GM19455 (cell line): Measurements from ENCODE around the gene BCL2L1.
"Not testable (repeated sequence)": the region's sequence is repeated elsewhere in the genome, so short reads cannot be mapped to it uniquely, and the experiment has no call there.

ENCODE experiments used
- ATAC-seq: cut with Tn5 transposase; IDR thresholded peaks from one replicate; pipeline ENCODE4 v1.9.1; 2021; ENCODE audit not compliant: unreplicated experiment

Gene BCL2L1

GRCh38 chr20:31722257-31723068 is at the start of gene BCL2L1:
Gene BCL2L1 (minus strand): TSS chr20:31722868. CDS start chr20:31722218, 650 bp downstream.
- no peak for ATAC-seq

DNA sequence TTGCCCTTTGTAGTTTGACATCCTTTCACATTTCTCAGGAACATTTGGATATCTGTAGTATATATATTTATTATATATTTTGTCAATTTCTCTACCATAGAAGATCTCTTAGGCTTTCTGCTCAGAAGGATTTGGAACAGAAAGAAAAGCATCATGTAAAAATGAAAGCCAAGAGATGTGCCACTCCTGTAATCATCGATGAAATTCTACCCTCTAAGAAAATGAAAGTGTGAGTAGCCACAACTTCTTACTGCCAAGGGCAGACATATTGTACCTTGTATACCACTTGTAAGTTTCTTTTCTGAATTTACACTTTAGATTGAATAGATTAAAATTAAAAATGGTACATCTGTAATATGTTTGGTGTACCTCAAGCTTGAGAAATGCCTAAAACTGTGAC is 47.6 kb upstream of the BCL2L1 start:
- ATAC-seq = no peak

- ATAC-seq = no peak
These were observed 47.0 kb upstream of the BCL2L1 start for GRCh38 chr20:31769681-31770080.

GRCh38 chr20:31767805-31768204 is 45.1 kb upstream of the BCL2L1 start:
- no peak for ATAC-seq

- ATAC-seq = no peak
These were observed 42.1 kb upstream of the BCL2L1 start for GRCh38 chr20:31764641-31765305.

DNA sequence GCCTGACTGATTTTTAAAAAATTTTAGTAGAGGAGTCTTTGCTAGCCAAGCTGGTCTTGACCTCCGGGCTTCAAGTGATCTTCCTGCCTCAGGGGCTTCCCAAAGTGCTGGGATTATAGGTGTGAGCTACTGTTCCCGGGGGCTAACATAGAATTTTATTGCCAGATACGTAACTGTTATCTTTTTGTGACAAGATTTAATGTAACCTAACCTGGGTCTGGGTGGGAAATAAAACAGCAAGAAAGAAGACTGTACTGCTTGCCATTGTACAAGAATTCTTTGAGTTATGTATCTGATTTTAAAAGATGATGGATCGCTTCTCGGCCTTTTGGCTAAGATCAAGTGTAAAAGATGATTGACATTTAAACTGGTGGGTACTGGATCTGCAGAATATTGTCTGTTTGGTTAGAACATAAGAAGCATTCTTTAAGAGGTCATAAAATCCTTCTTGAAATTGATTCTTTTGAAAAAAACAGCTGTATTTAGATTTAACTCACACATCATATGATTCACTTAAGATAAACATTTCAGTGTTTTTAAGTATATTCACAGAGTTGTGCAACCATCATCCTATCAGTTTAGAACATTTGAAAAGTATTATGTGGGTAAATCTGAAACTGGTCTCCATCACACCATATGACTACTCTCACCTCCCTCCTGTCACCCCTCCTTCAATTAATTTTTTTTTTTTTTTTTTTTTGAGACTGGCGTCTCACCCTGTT is 38.0 kb upstream of the BCL2L1 start:
- no peak for ATAC-seq

GRCh38 chr20:31759836-31760518 is 37.3 kb upstream of the BCL2L1 start:
- ATAC-seq = no peak

- no peak for ATAC-seq
These were observed 36.3 kb upstream of the BCL2L1 start for GRCh38 chr20:31758991-31759390.

GRCh38 chr20:31758521-31758920 is 35.9 kb upstream of the BCL2L1 start:
- ATAC-seq = no peak

DNA sequence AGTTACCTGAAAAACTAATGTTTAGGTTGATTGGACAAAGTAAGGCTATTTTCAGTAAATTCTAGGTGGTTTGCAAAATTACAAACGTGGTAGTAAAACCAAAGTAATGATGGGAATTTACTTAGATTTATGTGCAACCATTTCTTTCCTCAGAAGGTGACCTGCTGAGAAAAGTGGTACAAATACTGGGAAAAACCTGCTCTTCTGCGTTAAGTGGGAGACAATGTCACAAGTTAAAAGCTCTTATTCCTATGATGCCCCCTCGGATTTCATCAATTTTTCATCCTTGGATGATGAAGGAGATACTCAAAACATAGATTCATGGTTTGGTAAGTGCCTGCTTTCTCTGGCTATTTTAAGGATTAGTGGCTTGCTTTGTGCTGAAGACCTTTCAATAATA is 34.6 kb upstream of the BCL2L1 start:
- no peak for ATAC-seq

DNA sequence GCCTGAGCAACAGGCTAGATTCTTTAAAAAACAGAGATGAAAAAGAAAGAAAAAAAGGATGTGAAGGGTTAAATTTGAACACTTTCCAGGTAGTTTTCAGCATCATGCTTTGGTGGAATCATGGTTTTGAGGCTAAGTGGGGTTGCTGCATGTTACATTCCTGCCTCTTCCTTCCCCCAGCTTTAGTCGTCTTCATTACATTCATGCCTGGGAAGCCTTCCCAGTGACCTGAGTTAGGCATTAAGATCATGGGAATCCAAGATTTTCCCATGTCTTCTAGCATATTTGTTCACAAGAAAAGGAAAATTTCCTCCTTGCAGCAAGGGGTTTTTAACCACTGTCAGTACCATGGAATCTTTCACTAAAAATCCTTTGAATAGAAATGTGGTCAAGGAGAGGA is 28.5 kb upstream of the BCL2L1 start:
- no peak for ATAC-seq

GRCh38 chr20:31749223-31749622 is 26.6 kb upstream of the BCL2L1 start:
- no peak for ATAC-seq

DNA sequence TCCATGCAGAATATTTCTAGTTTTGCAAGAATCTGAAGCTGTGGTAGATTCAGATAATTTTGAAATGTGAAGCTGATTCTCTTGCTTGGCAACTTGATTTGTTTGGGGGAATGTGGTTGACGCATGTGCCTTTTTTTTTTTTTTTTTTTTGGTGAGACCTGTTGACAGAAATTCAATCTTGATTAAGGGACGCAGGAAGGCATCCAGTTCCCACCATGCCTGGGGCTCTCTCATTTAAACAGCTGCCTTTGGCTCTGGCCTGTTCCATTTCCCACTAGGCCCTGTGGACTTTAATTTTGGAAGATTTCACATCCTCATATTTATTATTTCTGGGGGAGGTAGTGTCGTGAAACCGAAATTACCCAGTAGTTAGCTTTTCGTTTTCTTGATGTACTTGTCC is 25.0 kb upstream of the BCL2L1 start:
- no peak for ATAC-seq

GRCh38 chr20:31747028-31747427 is 24.4 kb upstream of the BCL2L1 start:
- ATAC-seq = not testable (repeated sequence)

- ATAC-seq = no peak
These were observed 23.6 kb upstream of the BCL2L1 start for GRCh38 chr20:31746068-31746878.

DNA sequence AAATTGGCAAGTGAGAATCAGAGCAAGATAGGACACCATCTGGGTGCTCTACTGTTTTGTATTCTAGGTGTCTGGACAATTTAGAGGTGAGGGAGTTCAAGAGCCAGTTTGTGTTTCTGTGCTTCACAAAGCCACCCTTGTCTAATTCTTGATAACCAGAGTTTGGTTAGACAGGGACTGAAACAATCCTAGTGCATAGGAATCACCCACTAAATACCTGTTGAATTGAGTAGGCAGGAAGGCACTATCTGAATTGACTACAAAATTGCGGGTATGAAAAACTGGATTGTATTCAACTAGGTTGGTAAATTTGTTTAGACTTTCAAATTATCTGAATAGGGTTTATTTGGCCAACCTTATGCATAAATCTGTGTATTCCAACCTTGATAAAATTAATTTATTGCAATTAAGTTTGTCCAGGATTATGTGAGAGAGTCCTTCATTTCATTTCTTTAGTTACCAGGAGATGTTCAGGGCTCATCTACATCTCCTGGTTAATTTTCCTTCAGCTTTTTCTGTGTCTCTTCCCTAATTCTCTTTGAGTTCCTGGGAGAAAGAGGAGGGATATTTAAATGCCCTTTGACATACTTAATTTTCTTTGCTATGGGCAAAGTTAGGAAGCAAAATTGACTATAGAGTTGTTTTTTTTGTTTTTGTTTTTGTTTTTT is 18.1 kb upstream of the BCL2L1 start:
- no peak for ATAC-seq

GRCh38 chr20:31740208-31740607 is 17.5 kb upstream of the BCL2L1 start:
- ATAC-seq = no peak

- no peak for ATAC-seq
These were observed 16.9 kb upstream of the BCL2L1 start for GRCh38 chr20:31739550-31739977.

GRCh38 chr20:31738729-31739549 is 16.3 kb upstream of the BCL2L1 start, which contains the start of gene TPX2:
Gene TPX2 (plus strand): TSS chr20:31739290. CDS start chr20:31757477, 18,187 bp downstream.
- ATAC-seq = peak; percentile 93
